GM23248 (cell line): ENCODE results near the gene KCNQ4. TPM values are rescaled to one million over a fixed set of nuclear protein-coding genes. Genes with fewer than 3 reads are reported as not detected.

Experiments used
- DNase-seq: peaks from one replicate; pipeline ENCODE4 v3.0.0-alpha.2; 2015
- H2AFZ ChIP-seq: fragments of 200-600 bp; sonication (generic); 2 replicates; pipeline ENCODE4 v1.6.1; 2016; ENCODE audit warnings: antibody characterized with exemption
- H3F3A ChIP-seq: fragments of 200-600 bp; sonication (generic); 2 replicates; pipeline ENCODE4 v1.6.1; 2016; ENCODE audit warnings: mild to moderate bottlenecking, antibody characterized with exemption, mixed run types; ENCODE audit not compliant: insufficient read depth
- H3K27ac ChIP-seq: fragments of 200-600 bp; sonication (generic); 2 replicates; pipeline ENCODE4 v1.5.1; 2016; ENCODE audit warnings: mild to moderate bottlenecking
- H3K27me3 ChIP-seq: fragments of 200-600 bp; sonication (generic); replicated peaks from 2 replicates; pipeline ENCODE4 v1.6.1; 2016; ENCODE audit warnings: mild to moderate bottlenecking; ENCODE audit not compliant: insufficient read depth
- H3K36me3 ChIP-seq: fragments of 200-600 bp; sonication (generic); 2 replicates; pipeline ENCODE4 v1.6.1; 2016; ENCODE audit warnings: low read depth, mild to moderate bottlenecking
- H3K4me1 ChIP-seq: fragments of 200-600 bp; sonication (generic); 2 replicates; pipeline ENCODE4 v1.6.1; 2016; ENCODE audit warnings: mild to moderate bottlenecking; ENCODE audit not compliant: insufficient read depth
- H3K4me2 ChIP-seq: fragments of 200-600 bp; sonication (generic); one replicate; pipeline ENCODE4 v1.6.1; 2016; ENCODE audit warnings: mild to moderate bottlenecking; ENCODE audit not compliant: unreplicated experiment
- H3K4me3 ChIP-seq: fragments of 200-600 bp; sonication (generic); 2 replicates; pipeline ENCODE4 v1.5.1; 2016; ENCODE audit warnings: mild to moderate bottlenecking
- H3K79me2 ChIP-seq: fragments of 200-600 bp; sonication (generic); 2 replicates; pipeline ENCODE4 v1.6.1; 2016; ENCODE audit warnings: mild to moderate bottlenecking; ENCODE audit not compliant: insufficient read depth
- H3K9ac ChIP-seq: fragments of 200-600 bp; sonication (generic); 2 replicates; pipeline ENCODE4 v1.6.1; 2016; ENCODE audit warnings: mild to moderate bottlenecking
- H3K9me2 ChIP-seq: fragments of 200-600 bp; sonication (generic); 2 replicates; pipeline ENCODE4 v1.6.1; 2016; ENCODE audit warnings: mixed run types, mild to moderate bottlenecking, moderate library complexity; ENCODE audit not compliant: insufficient read depth
- H3K9me3 ChIP-seq: fragments of 200-600 bp; sonication (generic); one replicate; pipeline ENCODE4 v1.6.1; 2017; ENCODE audit warnings: low read depth
- H4K20me1 ChIP-seq: fragments of 200-600 bp; sonication (generic); 2 replicates; pipeline ENCODE4 v1.6.0; 2016; ENCODE audit not compliant: insufficient read depth
- EZH2 ChIP-seq: fragments of 200-600 bp; sonication (generic); IDR thresholded peaks from 2 replicates; pipeline ENCODE4 v1.6.1; 2018; ENCODE audit warnings: antibody characterized with exemption, mild to moderate bottlenecking; ENCODE audit not compliant: insufficient read depth, poor library complexity, severe bottlenecking
- EZH2phosphoT487 ChIP-seq: fragments of 200-600 bp; sonication (generic); IDR thresholded peaks from 2 replicates; pipeline ENCODE4 v1.6.1; 2018; ENCODE audit warnings: antibody characterized with exemption, moderate library complexity, mild to moderate bottlenecking, low read depth; ENCODE audit not compliant: insufficient read depth
- WGBS, 2 experiments: methylation state at CpG; one replicate each; pipeline ENCODE4 v1.1.6; 2015 to 2017; ENCODE audit warnings: low lambda C conversion rate in 2 of 2, low coverage in 1 of 2; ENCODE audit errors: missing lambda C conversion rate in 2 of 2; 5-methylcytosine and 5-hydroxymethylcytosine counted together
- in situ Hi-C: fragments of 300-500 bp; cut with MboI; formaldehyde crosslinking; loops from 2 replicates; pipeline ENCODE4 v1.15.0; 2020
- polyA plus RNA-seq: library from polyadenylated mRNA; unstranded; fragments of >200 nt; fragmentation: Nextera tagmentation; extraction: Ambion mirVana; gene quantifications from 2 replicates; pipeline ENCODE4 v1.2.1, GENCODE V29; 2016
- total RNA-seq: library from RNA; depleted of rRNA; stranded (reverse); fragments of >200 nt; shearing (Covaris generic); gene quantifications from 2 replicates; pipeline ENCODE4 v1.2.3, GENCODE V29; 2014

Gene KCNQ4
- total and polyA plus RNA-seq, 2 experiments from 2014 or later = not detected

- peaks cover 7% of the 10 kb centered on the region for H3K27me3 ChIP-seq
- H3K4me2 ChIP-seq = no peak overlapping the region
- H3K9ac ChIP-seq = no peak overlapping the region
- no peak overlapping the region for H3K4me3 ChIP-seq
- no peak overlapping the region for H3K27ac ChIP-seq
- TF ChIP-seq EZH2phosphoT487 (no peak), EZH2 (no peak)
- in situ Hi-C loops = loop anchor here (10.0 kb wide), 1 partner anchor 227 kb away; no protein-coding TSS in a partner anchor
- no peaks in the 10 kb centered on the region for H3K9me2 ChIP-seq
- no peak for DNase-seq
- no peaks in the 10 kb centered on the region for H3F3A ChIP-seq
- H3K9me3 ChIP-seq = no peaks in the 10 kb centered on the region
- H3K4me1 ChIP-seq = no peaks in the 10 kb centered on the region
- 39 to 44% methylated on average over 4 of the region's 4 CpGs for WGBS, 2 experiments
- no peak overlapping the region for H2AFZ ChIP-seq
- H4K20me1 ChIP-seq = no peaks in the 10 kb centered on the region
- no peaks in the 10 kb centered on the region for H3K79me2 ChIP-seq
- H3K36me3 ChIP-seq = no peaks in the 10 kb centered on the region
Observed at GRCh38 chr1:40842207-40842606, 58.6 kb downstream of the KCNQ4 start.

DNA sequence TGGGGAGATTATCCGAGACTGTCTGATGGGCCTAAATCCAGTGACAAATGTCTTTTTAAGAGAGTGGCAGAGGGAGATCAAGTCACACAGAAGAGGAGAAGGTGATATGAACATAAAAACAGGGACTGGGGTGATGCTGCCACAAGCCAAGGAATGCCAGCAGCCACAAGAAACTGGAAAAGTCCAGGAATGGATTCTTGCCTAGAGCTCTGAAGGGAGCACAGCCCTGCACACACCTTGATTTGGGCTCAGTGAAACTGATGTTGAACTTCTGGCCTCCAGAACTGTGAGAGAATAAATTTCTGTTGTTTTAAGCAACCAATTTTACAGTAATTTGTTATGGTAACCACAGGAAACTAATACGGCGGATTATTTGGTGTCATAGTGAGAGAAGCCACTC, 59.1 kb downstream of the KCNQ4 start:
- TF ChIP-seq EZH2phosphoT487 (no peak), EZH2 (no peak)
- 90 to 94% methylated on average over 3 of the region's 3 CpGs for WGBS, 2 experiments
- Histone ChIP-seq H4K20me1 (no peaks in the 10 kb centered on the region), H2AFZ (no peak overlapping the region), H3K36me3 (no peaks in the 10 kb centered on the region), H3K4me1 (no peaks in the 10 kb centered on the region), H3K27ac (no peak overlapping the region), H3F3A (no peaks in the 10 kb centered on the region), H3K9me2 (no peaks in the 10 kb centered on the region), H3K4me2 (no peak overlapping the region), H3K79me2 (no peaks in the 10 kb centered on the region), H3K9ac (no peak overlapping the region), H3K9me3 (no peaks in the 10 kb centered on the region), H3K4me3 (no peak overlapping the region), H3K27me3 (peaks cover 5% of the 10 kb centered on the region; the same call in 1 of the 2 replicates)
- in situ Hi-C loops = loop anchor here (10.0 kb wide), 1 partner anchor 228 kb away; no protein-coding TSS in a partner anchor
- DNase-seq = no peak

GRCh38 chr1:40844079-40844478, 60.5 kb downstream of the KCNQ4 start:
- no peak overlapping the region for H3K27ac ChIP-seq
- no peaks in the 10 kb centered on the region for H3K9me3 ChIP-seq
- H3K9ac ChIP-seq = no peak overlapping the region
- H3K36me3 ChIP-seq = no peaks in the 10 kb centered on the region
- H3K4me3 ChIP-seq = no peak overlapping the region
- no peaks in the 10 kb centered on the region for H3K79me2 ChIP-seq
- no peak overlapping the region for H3K4me2 ChIP-seq
- peaks cover 5% of the 10 kb centered on the region; the same call in 1 of the 2 replicates for H3K27me3 ChIP-seq
- H4K20me1 ChIP-seq = no peaks in the 10 kb centered on the region
- no peaks in the 10 kb centered on the region for H3K9me2 ChIP-seq
- no peak overlapping the region for H2AFZ ChIP-seq
- H3F3A ChIP-seq = no peaks in the 10 kb centered on the region
- 69 to 80% methylated on average over 5 of the region's 5 CpGs for WGBS, 2 experiments
- in situ Hi-C loops = loop anchor here (10.0 kb wide), 1 partner anchor 229 kb away; no protein-coding TSS in a partner anchor
- no peak for DNase-seq
- TF ChIP-seq EZH2 (no peak), EZH2phosphoT487 (no peak)
- no peaks in the 10 kb centered on the region for H3K4me1 ChIP-seq

GRCh38 chr1:40844887-40845878, 61.6 kb downstream of the KCNQ4 start:
- Histone ChIP-seq H3F3A (no peaks in the 10 kb centered on the region), H3K9me2 (no peaks in the 10 kb centered on the region), H3K4me2 (no peak overlapping the region), H2AFZ (no peak overlapping the region), H3K4me1 (no peaks in the 10 kb centered on the region), H3K36me3 (no peaks in the 10 kb centered on the region), H4K20me1 (no peaks in the 10 kb centered on the region), H3K27ac (no peak overlapping the region), H3K9me3 (no peaks in the 10 kb centered on the region), H3K9ac (no peak overlapping the region), H3K27me3 (peaks cover 5% of the 10 kb centered on the region; the same call in 1 of the 2 replicates), H3K79me2 (no peaks in the 10 kb centered on the region), H3K4me3 (no peak overlapping the region)
- in situ Hi-C loops = loop anchor here (5.0 to 10.0 kb wide), 2 partner anchors 107 to 230 kb away; no protein-coding TSS in a partner anchor
- DNase-seq = no peak
- 59 to 61% methylated on average over 9 of the region's 9 CpGs for WGBS, 2 experiments
- TF ChIP-seq EZH2 = no peak
- no peak for TF ChIP-seq EZH2phosphoT487
